Muscle of leg (tissue), 11 donors: ENCODE measurements around the gene MYBBP1A. TPM values are rescaled to one million over a fixed set of nuclear protein-coding genes. Genes with fewer than 3 reads are reported as not detected.
"Not testable (repeated sequence)": the region's sequence is repeated elsewhere in the genome, so short reads cannot be mapped to it uniquely, and the experiment has no call there.

Experiments used
- DNase-seq: peaks from one replicate; pipeline ENCODE4 v3.0.0; 2013
- H3K27ac ChIP-seq: one replicate; pipeline ENCODE4 v1.5.1; 2013; ENCODE audit warnings: mild to moderate bottlenecking, low read length, control low read depth
- H3K27me3 ChIP-seq: one replicate; pipeline ENCODE4 v1.6.1; 2013; ENCODE audit warnings: low read length; ENCODE audit not compliant: control insufficient read depth, insufficient read depth
- H3K36me3 ChIP-seq: one replicate; pipeline ENCODE4 v1.6.1; 2013; ENCODE audit warnings: low read length; ENCODE audit not compliant: control insufficient read depth, insufficient read depth
- H3K4me1 ChIP-seq: one replicate; pipeline ENCODE4 v1.6.1; 2013; ENCODE audit warnings: low read length; ENCODE audit not compliant: control insufficient read depth, insufficient read depth
- H3K4me3 ChIP-seq: one replicate; pipeline ENCODE4 v1.5.1; 2013; ENCODE audit warnings: low read length, control low read depth
- H3K9me3 ChIP-seq: replicated peaks from 2 replicates; pipeline ENCODE4 v1.6.1; 2013; ENCODE audit warnings: low read depth, low read length; ENCODE audit not compliant: control insufficient read depth
- WGBS: methylation state at CpG from one replicate; pipeline ENCODE4 v1.1.5; 2013; ENCODE audit warnings: missing lambda C conversion rate; ENCODE audit not compliant: insufficient coverage; 5-methylcytosine and 5-hydroxymethylcytosine counted together
- polyA plus RNA-seq, 8 donors: library from polyadenylated mRNA; unstranded; fragments of 120-200 nt; gene quantifications; one replicate each; pipeline versions ENCODE4 v1.2.1 to v1.2.3, GENCODE V29; 2013; ENCODE audit warnings: inconsistent platforms in 1 of 8, low replicate concordance in 1 of 8; ENCODE audit not compliant: insufficient read length in 8 of 8, insufficient read depth in 1 of 8
- total RNA-seq: library from RNA; stranded (reverse); fragments of 120-200 nt; gene quantifications from one replicate; pipeline ENCODE4 v1.2.4, GENCODE V29; 2013

The MYBBP1A gene
- total and polyA plus RNA-seq, 9 donors, result 25.5 to 42.3 (median 34.3) TPM

DNA sequence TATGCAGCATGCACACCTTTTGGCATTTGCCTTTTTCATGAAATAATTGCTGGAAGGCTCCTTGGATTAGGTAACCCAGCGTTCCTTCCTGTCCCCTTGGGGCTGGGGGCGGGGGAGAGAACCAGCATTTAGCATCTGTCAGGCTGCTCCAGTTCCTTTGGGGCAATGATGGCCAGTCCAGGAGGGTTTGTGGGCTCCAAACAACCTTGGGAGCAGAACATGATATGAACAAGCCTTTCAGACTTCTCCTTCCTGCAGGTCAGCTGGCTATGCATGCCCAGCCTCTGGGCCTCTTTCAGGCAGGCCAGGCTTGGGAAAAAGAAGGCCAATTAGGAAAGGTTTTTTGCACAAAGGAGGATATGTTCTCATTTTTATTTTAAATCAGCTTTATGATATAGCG is 28.0 kb upstream of the MYBBP1A start:
- no peak for DNase-seq
- Histone ChIP-seq H3K4me3 (no peak overlapping the region), H3K27ac (no peak overlapping the region), H3K4me1 (peaks cover 40% of the 10 kb centered on the region), H3K27me3 (peaks cover 38% of the 10 kb centered on the region), H3K36me3 (no peaks in the 10 kb centered on the region), H3K9me3 (no peaks in the 10 kb centered on the region)
- 17% methylated on average over 1 of the region's 3 CpGs for WGBS

GRCh38 chr17:4582691-4583090 is 27.5 kb upstream of the MYBBP1A start:
- 36% methylated on average over 2 of the region's 8 CpGs for WGBS
- H3K4me1 ChIP-seq, result peaks cover 36% of the 10 kb centered on the region

DNA sequence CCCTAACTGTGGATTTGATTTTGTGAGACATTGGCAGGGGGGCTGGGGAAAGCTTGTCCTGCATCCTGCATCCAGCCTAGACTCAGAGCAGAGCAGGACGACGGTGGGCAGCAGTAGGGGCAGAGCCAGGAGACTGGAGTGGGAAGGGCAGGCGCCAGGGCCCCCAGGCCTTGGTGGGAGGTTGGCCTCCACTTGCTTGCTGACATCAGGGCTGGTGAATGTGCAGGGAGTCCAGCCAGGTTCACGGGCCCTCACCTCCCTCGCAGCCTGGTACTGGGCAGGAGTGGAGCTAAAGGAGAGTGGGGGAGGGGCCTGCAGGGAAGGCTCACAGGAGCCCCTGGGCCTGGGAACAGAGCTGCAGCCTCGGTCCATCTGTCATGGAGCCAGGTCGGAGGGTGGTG is 26.9 kb upstream of the MYBBP1A start:
- 50% methylated on average over 6 of the region's 7 CpGs for WGBS
- Histone ChIP-seq H3K4me1 (peaks cover 36% of the 10 kb centered on the region), H3K9me3 (no peaks in the 10 kb centered on the region), H3K36me3 (no peaks in the 10 kb centered on the region), H3K27me3 (peaks cover 38% of the 10 kb centered on the region), H3K4me3 (no peak overlapping the region), H3K27ac (no peak overlapping the region)
- no peak for DNase-seq

More at GRCh38 chr17:4582691-4583090, 27.5 kb upstream of the MYBBP1A start:
- Histone ChIP-seq H3K27ac (no peak overlapping the region), H3K4me3 (no peak overlapping the region), H3K27me3 (peaks cover 38% of the 10 kb centered on the region), H3K9me3 (no peaks in the 10 kb centered on the region), H3K36me3 (no peaks in the 10 kb centered on the region)
- DNase-seq, result no peak

GRCh38 chr17:4580291-4580690 is 25.1 kb upstream of the MYBBP1A start:
- Histone ChIP-seq H3K27ac (no peak overlapping the region), H3K27me3 (peaks cover 29% of the 10 kb centered on the region), H3K4me3 (no peak overlapping the region), H3K9me3 (no peaks in the 10 kb centered on the region), H3K36me3 (no peaks in the 10 kb centered on the region), H3K4me1 (peaks cover 48% of the 10 kb centered on the region)
- no peak for DNase-seq
- 61% methylated on average over 5 of the region's 7 CpGs for WGBS

- no peaks in the 10 kb centered on the region for H3K9me3 ChIP-seq
- 85% methylated on average over 9 of the region's 11 CpGs for WGBS
- H3K4me3 ChIP-seq, result no peak overlapping the region
- H3K36me3 ChIP-seq, result no peaks in the 10 kb centered on the region
- no peak for DNase-seq
- peaks cover 25% of the 10 kb centered on the region for H3K27me3 ChIP-seq
- no peak overlapping the region for H3K27ac ChIP-seq
- H3K4me1 ChIP-seq, result peaks cover 46% of the 10 kb centered on the region
Observed at GRCh38 chr17:4579678-4580077, 24.5 kb upstream of the MYBBP1A start.

GRCh38 chr17:4578349-4578748 is 23.2 kb upstream of the MYBBP1A start:
- DNase-seq, H3K27ac ChIP-seq, H3K4me3 ChIP-seq, H3K9me3 ChIP-seq, H3K36me3 ChIP-seq: not testable (repeated sequence)
- 97% methylated on average over 10 of the region's 24 CpGs for WGBS
- H3K27me3 ChIP-seq, result peaks cover 16% of the 10 kb centered on the region
- H3K4me1 ChIP-seq, result peaks cover 40% of the 10 kb centered on the region

DNA sequence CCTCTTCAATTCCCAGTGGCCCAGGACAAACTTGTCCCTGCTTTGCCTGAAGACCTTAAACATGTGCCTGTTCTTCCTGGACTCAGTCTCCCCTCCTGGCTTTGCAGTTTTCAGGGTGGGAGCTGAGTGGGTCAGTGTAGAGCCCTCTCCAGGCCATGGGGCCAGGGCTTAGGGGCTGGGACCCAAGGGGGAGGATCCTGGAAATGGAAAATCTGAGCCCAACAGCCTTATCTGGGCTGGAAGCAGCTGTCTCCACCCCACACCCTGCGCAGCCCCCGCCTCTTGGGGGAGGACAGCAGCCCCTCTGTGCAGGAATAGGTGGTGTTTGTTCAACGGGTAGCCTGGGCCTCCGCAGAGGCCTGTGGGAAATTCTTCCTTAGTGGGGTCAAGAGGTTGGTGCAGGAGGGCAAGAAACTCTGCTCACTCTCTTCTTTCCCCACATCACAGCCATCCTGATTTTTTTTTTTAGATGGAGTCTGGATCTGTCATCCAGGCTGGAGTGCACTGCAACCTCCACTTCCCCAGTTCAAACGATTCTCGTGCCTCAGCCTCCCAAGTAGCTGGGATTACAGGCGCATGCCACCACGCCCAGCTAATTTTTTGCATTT is 22.3 kb upstream of the MYBBP1A start:
- peaks cover 7% of the 10 kb centered on the region for H3K27me3 ChIP-seq
- H3K27ac ChIP-seq, result peak overlapping the region; percentile 80
- DNase-seq, result no peak
- H3K4me1 ChIP-seq, result peaks cover 32% of the 10 kb centered on the region
- H3K4me3 ChIP-seq, result no peak overlapping the region
- H3K9me3 ChIP-seq, result no peaks in the 10 kb centered on the region
- no peaks in the 10 kb centered on the region for H3K36me3 ChIP-seq
- no CpG with 5 or more reads among the region's 8 CpGs for WGBS

DNA sequence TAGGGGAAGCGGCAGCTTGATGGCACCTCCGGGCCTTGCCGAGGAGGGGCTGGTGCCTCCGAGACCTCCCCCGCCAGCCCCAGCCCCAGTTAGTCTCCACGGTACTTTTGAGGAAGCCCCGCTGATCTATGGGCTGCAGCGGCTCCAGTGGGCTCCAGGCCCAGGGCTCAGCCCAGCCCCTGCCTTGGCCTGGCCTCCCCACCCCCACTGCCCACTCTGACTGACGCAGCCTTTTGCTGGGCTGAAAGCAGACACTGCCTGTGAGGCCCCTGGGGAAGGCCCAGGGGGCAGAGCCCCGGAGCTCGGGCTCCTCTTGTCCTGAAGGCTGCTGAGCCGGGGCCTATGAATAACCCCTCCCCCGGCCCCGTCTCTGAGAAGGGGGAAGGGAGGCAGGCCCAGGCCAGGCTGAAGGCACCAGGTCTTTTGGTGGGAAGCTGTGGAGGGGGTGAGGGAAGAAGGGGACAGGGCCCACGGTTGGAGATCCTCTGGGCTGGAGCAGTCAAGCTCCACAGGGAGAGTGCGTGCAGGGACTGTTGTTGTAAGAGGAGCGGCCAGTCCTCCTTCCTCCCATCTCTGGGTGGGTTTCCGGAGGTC is 21.6 kb upstream of the MYBBP1A start:
- Histone ChIP-seq H3K27ac (peak overlapping the region; percentile 80), H3K36me3 (no peaks in the 10 kb centered on the region), H3K9me3 (no peaks in the 10 kb centered on the region), H3K4me3 (no peak overlapping the region), H3K4me1 (peaks cover 29% of the 10 kb centered on the region), H3K27me3 (peaks cover 2% of the 10 kb centered on the region)
- peak; percentile 62 for DNase-seq
- 21% methylated on average over 14 of the region's 18 CpGs for WGBS

DNA sequence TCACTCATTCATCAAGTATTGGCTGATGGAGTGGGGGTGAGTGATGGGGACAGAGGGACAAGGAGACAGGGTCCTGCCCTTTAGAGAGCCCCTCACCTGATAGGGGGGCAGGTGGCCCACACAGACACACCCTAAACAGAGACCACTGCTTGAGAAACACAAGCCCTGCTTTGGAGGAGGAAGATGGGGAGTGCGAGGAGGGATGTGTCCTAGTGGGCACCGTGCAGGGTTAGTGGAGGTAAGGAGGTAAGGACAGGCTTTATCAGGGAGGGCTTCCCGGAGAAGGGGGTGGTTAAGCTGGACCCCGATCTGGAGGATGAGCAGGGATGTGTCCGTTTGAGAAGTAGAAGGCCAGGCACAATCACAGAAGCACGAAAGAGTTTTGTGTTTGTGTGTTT is 21.0 kb upstream of the MYBBP1A start:
- no peak for DNase-seq
- Histone ChIP-seq H3K9me3 (no peaks in the 10 kb centered on the region), H3K27me3 (no peaks in the 10 kb centered on the region), H3K4me3 (no peak overlapping the region), H3K36me3 (no peaks in the 10 kb centered on the region), H3K27ac (peak overlapping the region; percentile 80), H3K4me1 (peaks cover 29% of the 10 kb centered on the region)
- WGBS, result 59% methylated on average over 6 of the region's 6 CpGs

DNA sequence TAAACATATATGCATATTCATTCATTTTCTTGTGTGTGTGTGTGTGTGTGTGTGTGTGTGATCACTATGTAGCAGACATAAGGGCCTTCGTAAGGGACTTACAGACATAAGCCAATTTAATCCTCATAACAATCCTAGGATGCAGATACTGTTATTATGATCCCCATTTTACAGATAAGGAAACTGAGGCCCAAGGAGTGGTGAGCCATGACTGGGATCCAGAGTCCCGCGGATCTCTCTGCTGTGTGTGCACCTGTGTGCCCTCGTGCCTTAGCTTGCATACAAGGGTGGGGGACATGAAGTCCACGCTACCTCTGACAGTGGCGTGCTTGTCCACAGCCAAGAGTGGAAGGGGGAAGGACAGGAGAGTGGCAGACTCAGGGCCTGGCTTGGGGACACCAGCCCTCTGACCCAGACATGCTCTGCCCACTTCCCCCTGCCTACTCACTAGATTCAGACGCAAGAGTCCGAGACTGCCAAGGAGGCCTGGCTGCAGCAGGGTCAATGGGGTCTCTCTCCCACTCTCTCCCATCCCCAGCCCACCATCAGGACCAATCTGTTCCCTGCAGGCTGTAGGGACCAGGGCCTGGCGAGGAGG is 19.4 kb upstream of the MYBBP1A start:
- H3K27me3 ChIP-seq, result no peaks in the 10 kb centered on the region
- H3K36me3 ChIP-seq, result no peaks in the 10 kb centered on the region
- DNase-seq, result no peak
- 100% methylated on average over 5 of the region's 9 CpGs for WGBS
- no peak overlapping the region for H3K4me3 ChIP-seq
- H3K4me1 ChIP-seq, result peaks cover 29% of the 10 kb centered on the region
- H3K27ac ChIP-seq, result no peak overlapping the region
- no peaks in the 10 kb centered on the region for H3K9me3 ChIP-seq
